Measurements from ENCODE around the gene TNIK. TPM values are rescaled to one million over a fixed set of nuclear protein-coding genes. Genes with fewer than 3 reads are reported as not detected.

Gene TNIK
- total RNA-seq, 1 donor = 24.2 TPM

DNA sequence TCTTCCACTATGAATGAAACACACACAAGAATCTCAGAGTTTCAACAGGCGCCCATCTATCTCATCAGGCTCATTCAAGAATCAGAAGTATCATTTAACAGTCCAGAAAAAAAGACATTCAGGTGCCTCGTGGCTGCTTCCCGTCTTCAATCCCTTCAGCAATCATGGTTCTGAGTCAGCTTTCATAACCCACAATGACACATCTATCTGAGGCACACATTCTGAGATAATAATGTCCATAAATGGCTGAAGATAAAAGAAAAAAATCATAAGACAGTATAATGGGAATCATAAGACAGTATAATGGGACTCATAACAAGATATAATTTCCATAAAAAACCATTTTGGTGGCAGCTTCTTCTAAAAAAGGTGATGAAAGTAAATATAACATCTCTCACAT is 52.4 kb downstream of the TNIK start:
- DNase-seq (ENCODE audit: low read depth) = peak; percentile 73
- TF ChIP-seq, protein P1, sequence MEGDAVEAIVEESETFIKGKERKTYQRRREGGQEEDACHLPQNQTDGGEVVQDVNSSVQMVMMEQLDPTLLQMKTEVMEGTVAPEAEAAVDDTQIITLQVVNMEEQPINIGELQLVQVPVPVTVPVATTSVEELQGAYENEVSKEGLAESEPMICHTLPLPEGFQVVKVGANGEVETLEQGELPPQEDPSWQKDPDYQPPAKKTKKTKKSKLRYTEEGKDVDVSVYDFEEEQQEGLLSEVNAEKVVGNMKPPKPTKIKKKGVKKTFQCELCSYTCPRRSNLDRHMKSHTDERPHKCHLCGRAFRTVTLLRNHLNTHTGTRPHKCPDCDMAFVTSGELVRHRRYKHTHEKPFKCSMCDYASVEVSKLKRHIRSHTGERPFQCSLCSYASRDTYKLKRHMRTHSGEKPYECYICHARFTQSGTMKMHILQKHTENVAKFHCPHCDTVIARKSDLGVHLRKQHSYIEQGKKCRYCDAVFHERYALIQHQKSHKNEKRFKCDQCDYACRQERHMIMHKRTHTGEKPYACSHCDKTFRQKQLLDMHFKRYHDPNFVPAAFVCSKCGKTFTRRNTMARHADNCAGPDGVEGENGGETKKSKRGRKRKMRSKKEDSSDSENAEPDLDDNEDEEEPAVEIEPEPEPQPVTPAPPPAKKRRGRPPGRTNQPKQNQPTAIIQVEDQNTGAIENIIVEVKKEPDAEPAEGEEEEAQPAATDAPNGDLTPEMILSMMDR (IDR thresholded peaks at IDR 0.05; ENCODE audit: insufficient read depth, low read length) = no peak
- H3K4me3 ChIP-seq (ENCODE audit: low read depth, low read length) = no peak overlapping the region

DNA sequence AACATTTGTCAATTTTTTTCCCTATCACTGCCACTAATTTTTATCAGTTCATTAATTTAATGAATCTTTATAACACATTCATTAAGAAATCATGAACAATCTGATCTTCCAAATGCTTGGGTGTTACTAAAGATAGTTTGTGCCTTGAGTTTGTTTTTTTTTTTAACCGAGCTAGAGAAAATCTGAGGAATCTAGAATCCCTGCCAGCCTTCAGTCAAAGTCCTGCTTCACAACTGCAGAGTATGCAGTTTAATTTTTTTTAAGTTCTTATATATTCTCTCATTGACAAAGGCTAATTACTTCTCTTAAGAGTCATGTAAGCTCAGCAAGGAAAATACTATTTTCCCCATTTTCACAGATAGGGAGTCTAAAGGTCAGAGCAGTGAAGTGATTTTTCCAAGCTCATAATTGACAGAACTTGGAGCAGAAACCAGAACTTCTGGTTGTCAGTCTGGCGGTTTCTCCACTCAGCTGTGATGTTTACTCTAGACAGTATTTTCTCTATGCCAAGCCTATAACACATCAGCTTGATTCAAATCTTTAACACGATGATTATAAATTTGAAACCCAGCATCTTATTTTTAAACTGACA is 55.7 kb downstream of the TNIK start:
- peak; percentile 32 for DNase-seq (ENCODE audit: low read depth)
- H3K4me3 ChIP-seq (ENCODE audit: low read depth, low read length) = no peak overlapping the region
- TF ChIP-seq, protein P1 (IDR thresholded peaks at IDR 0.05; ENCODE audit: insufficient read depth, low read length) = no peak

DNA sequence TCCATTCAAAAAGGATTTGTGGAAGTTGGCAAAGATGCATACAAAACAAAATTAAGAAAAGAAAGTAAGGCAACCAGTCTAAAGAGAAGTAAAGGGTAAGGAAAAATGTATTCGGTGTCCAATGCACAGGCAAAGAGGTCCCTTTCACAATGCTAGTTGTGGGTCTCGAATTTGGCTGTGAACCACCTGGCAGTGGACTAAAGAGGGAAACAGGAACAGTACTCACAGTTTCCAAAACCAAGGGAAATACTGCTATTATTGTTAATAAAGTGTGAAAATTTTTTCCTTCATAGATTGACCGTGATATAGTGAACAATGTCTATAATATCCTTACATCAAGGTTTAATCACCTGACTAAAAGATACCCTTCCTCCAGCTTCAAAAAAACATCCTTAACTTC is 57.9 kb downstream of the TNIK start:
- no peak overlapping the region for H3K4me3 ChIP-seq (ENCODE audit: low read depth, low read length)
- TF ChIP-seq, protein P1 (IDR thresholded peaks at IDR 0.05; ENCODE audit: insufficient read depth, low read length) = no peak
- no peak for DNase-seq (ENCODE audit: low read depth)

DNA sequence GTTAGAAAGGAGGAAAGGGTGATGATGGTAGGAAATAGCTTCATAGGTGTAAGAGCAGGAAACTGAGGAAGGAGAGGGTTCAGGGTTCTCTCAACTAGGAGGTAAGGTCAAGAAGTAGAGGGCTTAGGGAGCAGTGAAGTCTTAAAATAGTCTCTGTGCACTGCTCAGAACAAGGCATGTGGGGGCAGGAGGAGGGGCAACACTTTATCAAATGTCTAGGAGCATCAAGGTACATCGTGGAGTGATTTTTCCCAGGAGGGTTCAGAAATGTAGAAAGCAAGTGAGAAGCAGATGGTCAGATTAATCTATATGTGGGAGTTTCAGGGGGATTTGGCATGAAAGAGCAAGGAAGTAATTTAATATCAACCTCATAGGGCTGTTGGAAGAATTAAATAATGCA is 58.8 kb downstream of the TNIK start:
- DNase-seq (ENCODE audit: low read depth) = no peak
- no peak overlapping the region for H3K4me3 ChIP-seq (ENCODE audit: low read depth, low read length)
- TF ChIP-seq, protein P1 (IDR thresholded peaks at IDR 0.05; ENCODE audit: insufficient read depth, low read length) = no peak

DNA sequence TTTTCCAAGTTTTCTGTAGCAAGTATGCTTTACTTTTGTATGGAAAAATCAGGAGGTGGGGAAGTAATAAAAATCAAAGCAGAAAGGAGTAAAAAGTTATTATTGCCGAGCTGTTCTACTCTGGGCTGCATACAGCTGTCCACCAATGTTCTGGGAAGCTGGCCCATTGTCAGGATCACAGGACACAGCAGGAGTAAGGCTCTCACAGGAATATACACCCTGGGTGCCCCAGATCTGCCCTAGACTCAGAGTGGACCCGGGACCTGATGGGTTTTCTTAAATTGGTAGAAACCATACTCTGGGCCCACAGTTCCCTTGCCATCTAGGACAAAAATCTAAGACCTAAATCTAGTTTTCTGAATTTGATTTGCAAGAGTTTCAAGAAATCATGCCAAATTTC is 60.4 kb downstream of the TNIK start:
- no peak overlapping the region for H3K4me3 ChIP-seq (ENCODE audit: low read depth, low read length)
- TF ChIP-seq, protein P1 (IDR thresholded peaks at IDR 0.05; ENCODE audit: insufficient read depth, low read length) = no peak
- DNase-seq (ENCODE audit: low read depth) = no peak

DNA sequence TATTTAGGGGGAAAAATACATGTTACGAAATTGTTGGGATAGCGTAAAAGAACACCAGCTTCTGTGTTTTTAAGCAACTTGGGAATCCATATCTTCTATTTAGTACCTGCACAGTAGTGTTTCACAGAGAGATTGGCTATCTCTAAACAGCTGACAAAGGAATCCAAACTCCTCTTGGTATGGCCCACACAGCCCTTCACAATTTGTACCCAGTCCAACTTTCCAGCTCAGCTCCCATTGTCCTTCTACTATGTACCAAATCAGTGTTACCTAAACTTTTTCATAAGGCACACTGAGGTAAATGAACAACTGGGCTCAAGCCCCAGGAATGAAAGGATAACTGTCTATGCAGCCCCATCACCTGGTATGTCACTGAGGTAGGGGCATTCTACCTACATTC is 61.9 kb downstream of the TNIK start:
- peak; percentile 38 for DNase-seq (ENCODE audit: low read depth)
- H3K4me3 ChIP-seq (ENCODE audit: low read depth, low read length) = no peak overlapping the region
- TF ChIP-seq, protein P1 (IDR thresholded peaks at IDR 0.05; ENCODE audit: insufficient read depth, low read length) = no peak

DNA sequence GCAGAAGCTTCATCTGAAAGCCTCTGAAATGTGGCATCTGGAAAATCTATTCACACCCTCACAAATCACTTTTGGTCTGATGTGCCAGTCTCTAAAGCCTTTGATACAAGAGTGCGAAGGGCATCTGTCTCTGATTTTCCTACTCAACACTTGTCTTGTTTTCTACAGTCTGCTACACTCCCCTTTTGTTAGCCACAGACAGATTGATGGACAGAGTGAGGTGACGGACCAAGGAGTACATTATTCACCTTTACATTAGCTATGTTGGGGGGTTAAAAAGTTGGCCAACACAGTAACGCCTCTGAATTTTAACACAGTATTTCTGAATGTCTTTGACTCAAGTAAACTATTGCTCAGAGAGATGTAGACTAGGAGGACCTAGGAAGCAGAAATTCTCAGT is 63.1 kb downstream of the TNIK start:
- no peak for DNase-seq (ENCODE audit: low read depth)

More for the DNA sequence above, 63.1 kb downstream of the TNIK start:
- no peak overlapping the region for H3K4me3 ChIP-seq (ENCODE audit: low read depth, low read length)
- TF ChIP-seq, protein P1 (IDR thresholded peaks at IDR 0.05; ENCODE audit: insufficient read depth, low read length) = no peak

Data from fibroblast of the aortic adventitia (primary cell).